Fibroblast of upper back skin (primary cell): Measurements from ENCODE around the gene RAB17.

Experiments used
- DNase-seq: peaks from one replicate; pipeline ENCODE4 v3.0.0-alpha.2; 2013

Gene RAB17

GRCh38 chr2:237534380-237534779 lies 56.2 kb downstream of the RAB17 start:
- DNase-seq, result no peak

- no peak for DNase-seq
Measured at GRCh38 chr2:237533668-237534161, 56.8 kb downstream of the RAB17 start.

- no peak for DNase-seq
Measured at GRCh38 chr2:237532160-237532559, 58.4 kb downstream of the RAB17 start.

DNA sequence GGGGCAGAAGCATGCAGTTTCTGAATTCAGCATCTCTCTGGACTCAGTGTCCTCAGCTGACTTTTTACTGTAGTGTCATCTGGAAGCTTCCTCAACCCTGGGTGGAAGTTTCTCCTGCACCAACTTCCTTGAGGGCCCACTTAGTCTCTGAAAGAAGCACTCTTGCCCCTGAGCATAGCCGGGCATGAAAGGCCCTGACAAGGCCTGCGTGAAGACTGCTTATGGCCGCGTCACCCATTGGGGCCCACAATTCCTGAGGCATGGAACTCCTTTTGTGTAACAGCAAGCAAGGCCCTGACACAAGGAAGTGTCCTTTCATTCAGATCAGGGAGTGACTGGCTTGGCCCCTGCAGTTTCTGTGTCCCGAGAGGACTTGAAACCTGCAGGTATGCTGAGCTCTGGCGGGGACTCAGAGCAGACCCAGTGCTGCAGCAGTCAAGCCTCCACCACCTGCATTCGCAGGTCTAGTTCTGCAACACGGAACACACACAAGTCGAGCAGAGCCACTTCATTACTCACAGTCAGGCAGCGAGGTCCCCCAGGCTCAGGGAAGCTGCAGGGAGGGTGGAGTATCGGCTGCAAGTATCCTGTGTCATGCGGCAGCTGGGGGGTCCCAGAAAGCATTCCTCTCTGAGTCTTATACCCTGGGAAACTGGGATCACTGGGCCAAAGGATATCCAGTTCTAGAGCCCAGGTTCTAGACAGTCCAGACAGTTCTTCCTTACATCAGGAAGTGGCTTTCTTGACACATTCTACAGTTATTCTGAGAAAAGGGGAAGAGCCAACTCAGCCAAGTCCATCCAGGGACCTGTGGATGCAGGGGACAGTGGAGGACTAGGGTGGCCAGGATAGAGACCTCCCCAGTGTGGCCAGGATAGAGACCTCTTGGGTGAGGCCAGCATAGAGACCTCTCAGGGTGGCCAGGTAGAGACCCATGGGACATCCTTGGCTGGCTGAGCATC lies 59.8 kb downstream of the RAB17 start:
- DNase-seq, result no peak

- DNase-seq, result no peak
Measured at GRCh38 chr2:237529452-237530402, 60.8 kb downstream of the RAB17 start.

DNA sequence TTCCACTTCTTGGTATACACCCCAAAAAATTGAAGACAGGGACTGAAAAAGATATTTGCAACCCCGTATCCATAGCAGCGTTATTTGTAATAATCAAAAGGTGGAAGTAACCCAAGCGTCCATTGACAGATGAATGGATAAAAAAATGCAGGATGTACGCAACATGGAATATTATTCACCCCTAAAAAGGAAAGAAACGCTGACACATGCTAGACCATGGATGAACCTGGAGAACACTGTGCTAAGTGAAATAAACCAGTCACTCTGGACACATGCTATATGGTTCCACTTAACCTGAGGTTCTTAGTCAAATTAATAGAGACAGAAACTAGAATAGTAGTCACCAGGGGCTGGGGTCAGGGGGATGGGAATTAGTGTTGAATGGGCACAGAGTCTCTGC lies 62.8 kb downstream of the RAB17 start:
- no peak for DNase-seq

DNA sequence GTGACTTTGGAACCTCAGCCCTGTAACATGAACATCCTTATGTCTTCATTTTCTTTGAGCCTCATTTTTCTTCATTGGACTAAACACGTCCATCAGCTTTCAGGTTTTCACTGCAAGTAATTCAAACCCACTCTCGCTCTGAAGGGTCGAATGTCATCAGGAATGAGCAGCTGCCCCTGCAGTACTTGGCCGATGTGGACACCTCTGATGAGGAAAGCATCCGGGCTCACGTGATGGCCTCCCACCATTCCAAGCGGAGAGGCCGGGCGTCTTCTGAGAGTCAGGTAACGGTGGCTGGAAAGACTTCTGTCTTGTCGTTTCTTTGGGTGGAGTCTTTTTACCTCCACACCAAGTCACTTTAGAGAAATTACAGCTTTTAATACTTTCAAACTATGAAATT lies 63.3 kb downstream of the RAB17 start:
- no peak for DNase-seq

DNA sequence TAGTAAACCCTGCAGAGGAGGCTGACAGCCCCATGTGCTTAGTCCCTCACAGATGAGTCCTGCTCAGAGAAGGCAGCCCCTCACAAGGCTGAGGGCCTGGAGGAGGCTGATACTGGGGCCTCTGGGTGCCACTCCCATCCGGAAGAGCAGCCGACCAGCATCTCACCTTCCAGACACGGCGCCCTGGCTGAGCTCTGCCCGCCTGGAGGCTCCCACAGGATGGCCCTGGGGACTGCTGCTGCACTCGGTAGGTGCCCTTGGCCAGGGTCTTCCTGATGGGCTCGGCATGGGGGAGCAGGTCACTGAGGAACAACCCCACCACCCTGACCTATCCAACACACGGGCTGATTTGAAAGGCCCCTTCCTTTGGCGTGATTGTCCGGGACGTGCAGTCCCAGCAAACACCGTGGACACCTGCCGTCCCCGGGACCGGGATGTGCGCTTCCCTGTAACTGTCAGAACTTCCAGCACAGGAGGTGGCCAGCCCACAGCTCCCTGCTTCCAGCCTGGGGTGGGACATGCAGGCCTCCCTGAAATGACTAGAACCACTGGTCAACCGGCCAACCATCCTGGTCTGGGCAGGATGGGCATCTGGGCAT lies 64.9 kb downstream of the RAB17 start:
- DNase-seq, result no peak

DNA sequence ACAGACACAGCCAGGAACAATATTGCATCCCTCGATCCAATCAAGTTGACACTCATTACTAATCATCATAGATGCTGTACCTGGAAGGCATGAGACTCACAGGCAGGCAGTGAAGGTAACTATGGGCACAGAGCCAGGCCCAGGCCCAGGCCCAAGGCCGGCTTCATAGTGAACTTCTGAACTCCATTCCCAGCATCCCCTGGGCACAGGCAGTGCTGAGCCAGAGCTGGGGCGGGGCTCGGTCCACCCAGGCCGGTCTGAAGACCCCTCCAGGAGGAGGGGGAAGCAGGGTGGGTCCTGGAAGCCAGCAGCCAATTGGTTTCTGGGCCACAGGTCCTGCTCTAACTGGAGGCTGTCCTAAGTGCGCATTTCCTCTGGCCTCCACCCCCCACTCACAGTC lies 65.9 kb downstream of the RAB17 start:
- no peak for DNase-seq
